ENCODE measurements around the gene EHMT1. TPM values are rescaled to one million over a fixed set of nuclear protein-coding genes. Genes with fewer than 3 reads are reported as not detected.
"Not testable (repeated sequence)": the region's sequence is repeated elsewhere in the genome, so short reads cannot be mapped to it uniquely, and the experiment has no call there.

Gene EHMT1
- total RNA-seq, 2 experiments from 2014 or later, result 66.0 to 70.8 TPM

DNA sequence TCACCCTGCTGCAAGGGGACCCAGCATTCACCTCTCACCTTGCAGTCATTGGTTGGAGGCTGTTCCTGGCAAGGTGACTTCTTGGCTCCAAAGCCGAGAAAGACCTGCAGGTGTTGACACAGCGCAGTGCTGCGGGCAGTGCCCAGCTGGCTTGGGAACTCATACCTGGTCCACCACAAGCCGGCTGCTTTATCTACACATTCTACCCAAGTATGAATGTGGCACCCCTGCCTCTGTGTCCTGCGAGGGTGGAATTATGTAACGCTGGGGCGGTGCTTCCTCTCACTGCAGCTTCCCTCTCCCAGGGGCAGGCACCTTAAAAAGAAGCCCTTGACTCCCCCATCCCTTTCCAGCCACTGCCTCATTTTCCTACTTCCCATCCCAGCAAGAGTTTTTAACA is 26.0 kb upstream of the EHMT1 start:
- Mint-ChIP-seq H3K27me3 (no peaks in the 10 kb centered on the region), H3K4me3 (no peak overlapping the region), H3K36me3 (peaks cover 10% of the 10 kb centered on the region), H3K4me1 (ENCODE audit: low read depth) (peaks cover 20% of the 10 kb centered on the region), H3K27ac (no peak overlapping the region), H3K9me3 (no peaks in the 10 kb centered on the region)
- ChIA-PET CTCF (interaction anchor here (1.4 kb wide), 1 partner anchor 13 kb away, joined by 3 read pairs; no protein-coding TSS in a partner anchor), POLR2A (interaction anchor here (0.6 kb wide), 1 partner anchor 10 kb away, joined by 3 read pairs; no protein-coding TSS in a partner anchor)
- DNase-seq, result no peak
- intact Hi-C loops (cut with micrococcal nuclease), result no loop called here

DNA sequence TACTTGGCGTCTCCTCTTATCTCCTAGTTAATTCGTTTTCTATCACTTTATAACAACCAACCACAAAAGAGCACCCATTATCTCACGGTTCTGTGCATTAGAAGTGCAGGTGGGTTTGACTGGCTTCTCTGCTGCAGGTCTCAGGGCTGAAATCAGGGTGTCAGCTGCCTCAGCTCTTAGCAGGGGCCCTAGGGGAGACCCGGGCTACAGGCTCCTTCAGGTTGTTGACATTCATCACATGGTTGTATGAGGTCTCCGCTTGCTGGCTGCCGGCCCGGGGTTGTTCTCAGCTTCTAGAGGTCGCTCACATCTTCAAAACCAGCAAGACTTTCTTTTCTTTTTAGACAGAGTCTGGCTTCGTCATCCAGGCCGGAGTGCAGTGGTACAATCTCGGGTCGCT is 25.6 kb upstream of the EHMT1 start:
- no peaks in the 10 kb centered on the region for H3K9me3 Mint-ChIP-seq
- DNase-seq, result no peak
- H3K4me3 Mint-ChIP-seq, result no peak overlapping the region
- peaks cover 6% of the 10 kb centered on the region for H3K36me3 Mint-ChIP-seq
- H3K4me1 Mint-ChIP-seq (ENCODE audit: low read depth), result peaks cover 16% of the 10 kb centered on the region
- H3K27ac Mint-ChIP-seq, result no peak overlapping the region
- ChIA-PET POLR2A (no interaction called here), CTCF (interaction anchor here (1.4 kb wide), 1 partner anchor 14 kb away, joined by 3 read pairs; no protein-coding TSS in a partner anchor)
- intact Hi-C loops (cut with micrococcal nuclease), result no loop called here
- H3K27me3 Mint-ChIP-seq, result no peaks in the 10 kb centered on the region

DNA sequence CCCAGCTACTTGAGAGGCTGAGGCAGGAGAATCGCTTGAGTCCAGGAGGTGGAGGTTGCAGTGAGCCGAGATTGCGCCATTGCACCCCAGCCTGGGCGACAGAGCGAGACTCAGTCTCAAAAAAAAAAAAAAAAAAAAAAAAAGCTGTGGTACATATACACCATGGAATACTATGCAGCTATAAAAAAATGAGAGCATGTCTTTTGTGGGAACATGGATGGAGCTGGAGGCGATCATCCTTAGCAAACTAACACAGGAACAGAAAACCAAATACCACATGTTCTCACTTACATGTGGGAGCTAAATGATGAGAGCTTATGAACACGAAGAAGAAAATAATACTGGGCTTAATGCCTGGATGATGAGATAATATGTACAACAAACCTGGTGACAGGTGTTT is 22.2 kb upstream of the EHMT1 start:
- H3K27me3 Mint-ChIP-seq; H3K4me3 Mint-ChIP-seq; intact Hi-C loops (cut with micrococcal nuclease); DNase-seq; H3K9me3 Mint-ChIP-seq; CTCF ChIA-PET; H3K36me3 Mint-ChIP-seq; POLR2A ChIA-PET; H3K27ac Mint-ChIP-seq; H3K4me1 Mint-ChIP-seq (ENCODE audit: low read depth): not testable (repeated sequence)

DNA sequence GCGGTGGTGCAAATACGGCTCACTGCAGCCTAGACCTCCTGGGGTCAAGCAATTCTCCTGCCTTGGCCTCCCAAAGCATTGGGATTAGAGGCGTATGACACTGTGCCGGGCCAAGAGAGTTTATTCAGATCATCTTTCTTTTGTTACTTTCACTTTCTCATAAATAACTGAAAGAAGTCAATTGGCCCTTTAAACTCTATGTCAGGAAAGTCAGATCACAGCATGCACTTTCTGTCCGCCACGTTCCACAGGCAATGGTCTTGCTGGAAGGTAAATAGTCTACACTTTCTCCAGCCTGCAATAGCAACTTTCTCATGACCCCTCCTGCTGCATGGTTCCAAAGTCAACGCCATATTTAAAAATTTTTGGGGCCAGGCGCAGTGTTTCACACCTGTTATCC is 19.9 kb upstream of the EHMT1 start:
- intact Hi-C loops (cut with micrococcal nuclease), result no loop called here
- no peak for DNase-seq
- Mint-ChIP-seq H3K27me3 (no peaks in the 10 kb centered on the region), H3K27ac (no peak overlapping the region), H3K4me1 (ENCODE audit: low read depth) (peaks cover 8% of the 10 kb centered on the region), H3K9me3 (no peaks in the 10 kb centered on the region), H3K4me3 (no peak overlapping the region), H3K36me3 (no peaks in the 10 kb centered on the region)
- ChIA-PET POLR2A (no interaction called here), CTCF (no interaction called here)

DNA sequence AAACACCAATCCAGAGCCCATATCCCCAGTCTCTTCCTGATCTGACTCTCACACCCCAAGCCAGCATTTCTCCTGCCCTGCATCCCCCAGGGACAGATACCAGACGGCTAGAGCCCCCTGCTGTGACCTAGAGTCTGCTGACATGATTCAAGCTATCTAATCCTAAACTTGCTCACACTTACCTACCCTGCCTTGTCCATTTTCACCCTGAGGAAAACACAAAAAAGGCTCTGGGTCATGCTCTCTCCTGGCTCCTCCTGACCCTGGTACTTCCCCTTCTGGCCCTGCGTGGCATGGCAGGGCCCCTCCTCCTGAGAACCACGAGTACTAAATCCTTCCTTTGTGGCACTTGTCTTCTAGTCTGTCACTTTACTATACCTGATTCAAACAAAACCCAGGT is 16.1 kb upstream of the EHMT1 start:
- ChIA-PET CTCF (interaction anchor here (1.1 kb wide), 1 partner anchor 12 kb away, joined by 4 read pairs; the partner anchor contains the start of gene ZMYND19), POLR2A (interaction anchor here (0.8 kb wide), 1 partner anchor 10 kb away, joined by 3 read pairs; no protein-coding TSS in a partner anchor)
- H3K4me1 Mint-ChIP-seq (ENCODE audit: low read depth), result peaks cover 20% of the 10 kb centered on the region
- H3K9me3 Mint-ChIP-seq, result no peaks in the 10 kb centered on the region
- no peak overlapping the region for H3K27ac Mint-ChIP-seq
- no peak for DNase-seq
- no peaks in the 10 kb centered on the region for H3K36me3 Mint-ChIP-seq
- intact Hi-C loops (cut with micrococcal nuclease), result loop anchor here (10.0 kb wide), 1 partner anchor 1358 kb away; the partner anchor contains the start of gene QSOX2
- no peak overlapping the region for H3K4me3 Mint-ChIP-seq
- H3K27me3 Mint-ChIP-seq, result no peaks in the 10 kb centered on the region

DNA sequence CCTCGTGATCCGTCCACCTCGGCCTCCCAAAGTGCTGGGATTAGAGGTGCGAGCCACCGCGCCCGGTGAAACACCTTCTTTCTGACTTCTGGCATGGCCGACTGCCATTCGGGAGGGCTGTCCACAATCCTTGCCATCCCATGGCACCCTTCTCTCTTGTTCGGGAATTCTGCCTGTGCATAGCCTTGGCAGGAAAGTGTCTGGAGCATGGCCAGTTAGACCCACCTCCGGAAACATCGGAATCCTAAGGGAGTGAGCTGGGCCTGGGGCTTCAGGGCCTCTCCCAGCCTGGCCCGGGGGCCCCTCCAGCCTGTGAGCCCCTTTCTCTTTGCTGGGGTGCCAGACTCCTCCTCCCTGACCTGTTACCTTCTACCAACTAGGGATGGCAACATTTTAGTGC is 14.9 kb upstream of the EHMT1 start:
- intact Hi-C loops (cut with micrococcal nuclease), result loop anchor here (10.0 kb wide), 1 partner anchor 1359 kb away; the partner anchor contains the start of gene QSOX2
- Mint-ChIP-seq H3K4me3 (peak overlapping the region; percentile 26), H3K36me3 (no peaks in the 10 kb centered on the region), H3K9me3 (no peaks in the 10 kb centered on the region), H3K4me1 (ENCODE audit: low read depth) (peaks cover 20% of the 10 kb centered on the region), H3K27ac (no peak overlapping the region), H3K27me3 (no peaks in the 10 kb centered on the region)
- DNase-seq, result no peak
- ChIA-PET POLR2A (no interaction called here), CTCF (interaction anchor here (1.1 kb wide), 1 partner anchor 13 kb away, joined by 4 read pairs; the partner anchor contains the start of gene ZMYND19)

DNA sequence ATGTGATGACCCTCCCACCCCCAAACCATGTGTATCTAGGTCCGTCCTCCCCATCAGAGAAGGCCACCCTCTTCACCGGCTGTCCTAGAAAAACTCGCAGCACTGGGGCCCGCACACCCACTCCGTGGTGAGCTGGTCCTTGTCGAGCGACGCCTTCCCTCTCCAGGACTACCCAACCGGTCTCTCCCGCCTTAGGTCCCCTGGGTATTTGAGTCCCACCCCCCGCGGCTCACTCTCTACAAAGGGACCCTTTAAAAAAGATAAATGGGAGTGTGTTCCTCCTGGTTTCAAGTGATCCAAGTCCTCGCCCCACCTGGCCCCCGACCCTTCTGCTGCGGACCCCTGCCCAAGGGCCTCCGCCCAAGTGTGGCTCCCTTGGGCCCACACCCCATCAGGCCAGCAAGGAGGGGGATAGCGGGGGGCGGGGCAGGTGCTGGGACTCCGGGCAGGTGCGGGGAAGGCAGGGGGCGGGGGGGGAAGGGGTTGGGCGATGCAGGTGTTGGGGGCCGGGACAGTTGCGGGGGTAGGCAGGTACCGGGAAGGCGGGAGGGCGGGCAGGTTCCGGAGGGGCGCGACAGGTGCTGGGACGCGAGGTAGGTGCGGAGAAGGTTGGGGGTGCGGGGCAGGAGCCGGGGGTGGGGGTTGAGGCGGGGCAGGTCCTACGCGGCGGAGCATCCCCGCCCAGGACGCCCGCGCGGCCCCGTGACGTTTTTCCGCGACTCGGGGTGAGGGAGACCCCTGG is 14.3 kb upstream of the EHMT1 start:
- DNase-seq, result no peak
- POLR2A ChIA-PET, result no interaction called here
- H3K4me1 Mint-ChIP-seq (ENCODE audit: low read depth), result peaks cover 20% of the 10 kb centered on the region
- H3K4me3 Mint-ChIP-seq, result peak overlapping the region; percentile 26
- intact Hi-C loops (cut with micrococcal nuclease), result loop anchor here (1.0 to 10.0 kb wide), 5 partner anchors 14 to 1360 kb away; partner anchors contain the start of genes EXD3, NOXA1, QSOX2 and ZMYND19
- H3K36me3 Mint-ChIP-seq, result no peaks in the 10 kb centered on the region
- H3K27ac Mint-ChIP-seq, result no peak overlapping the region
- H3K9me3 Mint-ChIP-seq, result no peaks in the 10 kb centered on the region
- CTCF ChIA-PET, result interaction anchor here (1.0 to 1.2 kb wide), 2 partner anchors 25 to 52 kb away, joined by 3 to 4 read pairs; partner anchors contain the start of genes DPH7 and MRPL41
- no peaks in the 10 kb centered on the region for H3K27me3 Mint-ChIP-seq

DNA sequence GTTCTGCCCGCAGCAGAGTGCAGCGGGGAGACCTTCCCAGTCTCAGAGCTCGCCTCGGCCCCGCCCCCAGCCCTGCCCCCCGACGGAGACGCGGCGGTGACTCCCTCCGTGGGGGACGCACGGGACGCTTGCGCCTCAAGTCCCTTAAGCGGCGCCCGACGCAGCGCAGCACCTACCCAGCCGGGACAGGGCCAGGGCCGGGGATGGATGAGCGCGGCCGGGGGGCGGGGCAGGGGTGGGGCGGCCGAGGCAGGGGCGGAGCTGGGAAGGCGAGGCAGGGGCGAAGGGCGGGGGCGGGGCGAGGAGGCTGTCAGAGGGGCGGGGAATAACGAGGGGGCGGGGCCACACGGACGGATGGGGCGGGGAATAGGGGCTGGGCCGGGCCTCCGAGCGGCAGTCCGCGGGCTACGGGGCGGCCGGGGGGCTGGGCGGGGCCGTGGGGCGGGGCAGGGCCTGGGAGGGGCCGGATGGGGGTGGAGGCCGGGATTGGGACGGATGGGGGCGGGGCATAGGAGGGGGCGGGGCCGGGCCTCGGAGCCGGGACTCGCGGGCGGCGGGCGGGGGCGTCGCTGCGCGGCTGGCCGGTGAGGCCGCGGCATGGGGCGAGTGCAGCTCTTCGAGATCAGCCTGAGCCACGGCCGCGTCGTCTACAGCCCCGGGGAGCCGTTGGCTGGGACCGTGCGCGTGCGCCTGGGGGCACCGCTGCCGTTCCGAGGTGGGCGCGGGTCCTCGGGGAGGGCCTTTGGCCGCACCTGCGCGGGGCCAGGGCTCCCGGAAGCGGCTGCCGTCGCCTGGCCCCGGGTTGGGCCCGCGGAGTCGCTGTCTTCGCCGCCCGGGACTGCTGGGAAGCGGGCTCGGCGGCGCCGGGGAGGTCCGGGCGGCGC is 13.4 kb upstream of the EHMT1 start, which contains the start of gene ARRDC1:
TSS of gene ARRDC1 (plus strand) at position 566 of the 884 bp plus-strand sequence. CDS start at position 598, 32 bp downstream.
- H3K4me1 Mint-ChIP-seq (ENCODE audit: low read depth), result peaks cover 20% of the 10 kb centered on the region
- no peaks in the 10 kb centered on the region for H3K36me3 Mint-ChIP-seq
- H3K27me3 Mint-ChIP-seq, result no peaks in the 10 kb centered on the region
- POLR2A ChIA-PET, result no interaction called here
- intact Hi-C loops (cut with micrococcal nuclease), result loop anchor here (1.0 to 10.0 kb wide), 5 partner anchors 13 to 1361 kb away; partner anchors contain the start of genes EXD3, NOXA1, QSOX2 and ZMYND19
- peak; percentile 96 for DNase-seq
- no peaks in the 10 kb centered on the region for H3K9me3 Mint-ChIP-seq
- CTCF ChIA-PET, result interaction anchor here (1.0 to 1.2 kb wide), 2 partner anchors 26 to 53 kb away, joined by 3 to 4 read pairs; partner anchors contain the start of genes DPH7 and MRPL41
- H3K27ac Mint-ChIP-seq, result no peak within 1 kb of the TSS
- peak within 1 kb of the TSS; percentile 78 for H3K4me3 Mint-ChIP-seq

DNA sequence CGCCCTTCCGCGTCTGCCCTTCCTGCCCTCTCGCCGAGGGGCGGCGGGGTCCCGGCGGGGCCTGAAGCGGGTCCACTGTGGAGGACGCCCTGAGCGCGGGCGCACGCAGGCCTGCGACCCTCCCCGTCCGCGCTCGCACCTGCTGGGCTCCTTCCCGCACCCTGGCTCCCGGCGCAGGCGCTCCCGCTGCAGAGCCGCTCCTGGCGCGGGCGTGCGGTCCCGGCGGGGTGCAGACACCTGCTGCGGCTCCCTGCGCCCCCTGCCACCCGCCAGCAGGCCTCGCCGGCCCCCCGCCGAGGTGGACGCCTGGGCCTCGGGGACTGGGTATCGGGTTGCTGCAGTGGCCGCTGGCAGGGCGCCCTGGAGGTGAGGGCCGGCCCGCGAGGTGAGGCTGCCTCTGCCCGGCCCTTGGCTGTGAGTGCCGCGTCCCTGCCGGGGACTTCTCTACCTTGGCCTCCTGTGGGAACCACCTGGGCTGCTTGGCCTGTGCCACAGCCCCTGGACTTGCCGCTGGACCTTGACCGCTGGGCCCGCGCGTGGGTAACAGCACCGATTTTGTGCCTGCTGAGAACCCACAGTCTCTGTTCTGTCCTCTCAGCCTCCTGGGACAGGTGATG is 12.7 kb upstream of the EHMT1 start:
- Mint-ChIP-seq H3K36me3 (no peaks in the 10 kb centered on the region), H3K27ac (no peak overlapping the region), H3K4me3 (peak overlapping the region; percentile 78), H3K4me1 (ENCODE audit: low read depth) (peaks cover 20% of the 10 kb centered on the region), H3K27me3 (no peaks in the 10 kb centered on the region), H3K9me3 (no peaks in the 10 kb centered on the region)
- CTCF ChIA-PET, result no interaction called here
- POLR2A ChIA-PET, result no interaction called here
- intact Hi-C loops (cut with micrococcal nuclease), result loop anchor here (10.0 kb wide), 1 partner anchor 1361 kb away; the partner anchor contains the start of gene QSOX2
- DNase-seq, result peak; percentile 38

DNA sequence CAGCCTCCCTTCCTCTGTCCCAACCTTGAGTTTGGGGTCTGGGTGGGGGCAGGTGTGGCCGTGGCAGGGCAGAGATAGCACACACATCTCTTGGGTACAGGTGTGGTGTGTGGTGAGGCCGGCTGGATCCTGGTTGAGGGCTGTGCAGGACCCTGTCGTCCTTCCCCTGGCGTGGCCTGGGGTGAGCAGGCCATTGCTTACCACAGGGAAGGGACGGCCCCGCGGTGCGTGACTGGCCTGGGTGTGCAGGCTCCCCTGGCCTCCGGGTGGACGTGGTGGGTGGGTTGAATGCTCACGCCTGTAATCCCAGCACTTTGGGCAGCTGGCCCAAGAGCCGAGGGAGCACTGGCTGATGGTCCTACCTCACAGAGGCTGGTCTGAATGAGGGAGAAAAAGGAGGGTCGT is 12.1 kb upstream of the EHMT1 start:
- Mint-ChIP-seq H3K27ac (peak overlapping the region; percentile 28), H3K27me3 (no peaks in the 10 kb centered on the region), H3K4me3 (peak overlapping the region; percentile 78), H3K4me1 (ENCODE audit: low read depth) (peaks cover 26% of the 10 kb centered on the region), H3K9me3 (no peaks in the 10 kb centered on the region), H3K36me3 (no peaks in the 10 kb centered on the region)
- no peak for DNase-seq
- ChIA-PET CTCF (no interaction called here), POLR2A (no interaction called here)
- intact Hi-C loops (cut with micrococcal nuclease), result loop anchor here (10.0 kb wide), 1 partner anchor 1362 kb away; the partner anchor contains the start of gene QSOX2

DNA sequence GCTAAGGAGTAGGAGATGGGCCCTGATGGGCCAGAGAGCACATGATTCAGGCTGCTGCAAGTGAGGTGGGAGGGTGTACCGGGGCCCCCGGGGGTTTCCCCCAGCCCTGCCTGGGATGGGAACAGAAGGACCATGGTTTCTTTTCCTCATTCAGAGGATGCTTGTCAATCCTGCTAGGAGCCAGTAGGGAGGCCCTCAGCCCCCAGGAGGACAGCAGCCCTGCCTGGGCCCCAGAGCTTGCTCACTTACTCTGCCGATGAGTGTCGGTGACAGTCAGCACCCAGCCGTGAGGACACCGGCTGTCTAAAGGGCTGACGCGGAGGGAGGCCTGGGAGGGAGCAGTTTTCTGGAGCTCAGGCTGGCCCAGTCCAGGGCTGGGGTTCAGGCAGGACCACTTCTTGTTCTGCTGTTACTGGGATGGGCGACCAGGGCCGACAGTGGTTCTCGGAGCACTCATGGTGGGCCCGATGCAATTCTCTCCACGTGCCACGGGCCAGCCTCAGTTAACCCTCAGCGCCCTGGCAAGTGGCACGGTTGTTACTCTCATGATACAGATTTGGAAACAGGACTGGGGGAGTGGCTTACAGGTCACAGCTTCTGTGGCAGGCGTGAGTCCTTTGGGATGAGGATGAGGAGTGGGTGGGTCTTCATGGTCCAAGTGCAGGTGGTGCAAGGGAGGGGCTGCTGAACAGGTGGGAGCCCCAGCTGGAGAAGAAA is 11.5 kb upstream of the EHMT1 start:
- ChIA-PET POLR2A (no interaction called here), CTCF (no interaction called here)
- H3K27ac Mint-ChIP-seq, result no peak overlapping the region
- H3K4me3 Mint-ChIP-seq, result peak overlapping the region; percentile 78
- H3K36me3 Mint-ChIP-seq, result no peaks in the 10 kb centered on the region
- intact Hi-C loops (cut with micrococcal nuclease), result loop anchor here (10.0 kb wide), 1 partner anchor 1362 kb away; the partner anchor contains the start of gene QSOX2
- DNase-seq, result peak; percentile 27
- H3K27me3 Mint-ChIP-seq, result no peaks in the 10 kb centered on the region
- H3K9me3 Mint-ChIP-seq, result no peaks in the 10 kb centered on the region
- H3K4me1 Mint-ChIP-seq (ENCODE audit: low read depth), result peaks cover 32% of the 10 kb centered on the region
